ENCODE measurements around the gene PREP.

The PREP gene

GRCh38 chr6:105305521-105305920 lies 97.4 kb downstream of the PREP start:
- DNase-seq (ENCODE audit: low read depth) = no peak

DNA sequence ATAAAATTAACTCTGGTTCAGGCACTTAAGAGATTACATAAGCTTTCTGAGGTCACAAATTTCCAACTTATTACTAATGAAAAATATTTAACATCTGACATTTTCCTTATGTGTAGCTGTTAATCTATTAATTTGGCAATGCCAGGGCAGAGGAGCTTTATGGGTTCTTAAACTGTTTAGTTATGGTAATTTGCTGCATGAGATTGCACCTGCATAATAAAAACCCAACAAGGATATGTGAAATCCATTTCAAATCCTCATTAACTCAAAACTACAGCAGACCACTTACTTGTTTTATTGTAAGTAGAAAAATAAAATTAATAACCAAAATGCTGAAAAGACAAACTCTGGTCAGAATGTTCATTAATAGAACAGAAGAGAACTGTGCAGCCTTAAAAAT lies 98.1 kb downstream of the PREP start:
- no peak for DNase-seq (ENCODE audit: low read depth)

DNA sequence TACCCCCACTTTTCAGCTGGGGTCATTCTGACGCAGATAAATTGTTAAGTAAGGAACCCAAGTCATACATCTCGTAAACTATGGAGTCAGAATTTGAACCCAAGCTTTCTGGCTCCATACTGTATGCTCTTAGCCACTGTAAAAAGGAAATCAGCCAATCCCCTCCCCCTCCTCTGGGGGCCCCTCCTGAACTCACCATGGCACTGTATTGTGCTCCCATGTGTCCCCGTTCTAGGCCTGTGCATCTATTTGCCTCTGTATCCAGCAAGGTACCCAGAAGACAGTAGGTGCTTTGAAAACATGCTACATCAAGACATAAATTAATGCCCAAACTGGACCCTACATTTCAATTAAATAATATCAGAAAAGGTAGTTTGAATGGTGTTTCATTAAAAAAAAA lies 98.5 kb downstream of the PREP start:
- DNase-seq (ENCODE audit: low read depth) = no peak

DNA sequence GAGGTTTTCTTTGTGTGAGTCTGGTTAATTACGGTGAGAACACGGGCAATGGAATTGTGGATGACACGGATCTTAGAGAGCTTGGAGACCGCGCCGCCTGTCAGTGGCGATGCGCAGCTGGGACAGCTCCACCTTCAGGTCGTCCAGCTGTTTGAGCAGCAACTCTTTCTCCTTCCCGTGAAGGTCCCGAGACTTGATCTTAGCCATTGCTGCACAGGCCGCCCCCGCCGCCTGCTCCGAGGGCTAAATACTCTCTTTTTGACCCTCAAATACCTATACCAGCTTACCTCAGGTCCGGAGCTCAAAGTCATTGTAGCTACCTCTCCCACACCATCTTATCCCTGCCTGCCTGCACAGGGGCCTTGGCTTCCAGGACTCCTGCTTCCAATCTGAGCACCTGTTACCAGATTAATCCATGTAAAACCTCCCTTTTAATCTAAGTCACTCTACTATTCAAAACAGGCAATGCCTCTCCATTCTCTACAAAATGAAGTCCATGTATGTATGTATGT lies 100.2 kb downstream of the PREP start:
- DNase-seq (ENCODE audit: low read depth) = no peak

GRCh38 chr6:105301756-105302616 lies 100.9 kb downstream of the PREP start:
- DNase-seq (ENCODE audit: low read depth) = no peak

- no peak for DNase-seq (ENCODE audit: low read depth)
Observed at GRCh38 chr6:105301072-105301503, 101.8 kb downstream of the PREP start.

GRCh38 chr6:105300090-105300489 lies 102.8 kb downstream of the PREP start:
- DNase-seq (ENCODE audit: low read depth) = no peak

- DNase-seq (ENCODE audit: low read depth) = no peak
Observed at GRCh38 chr6:105294129-105294528, 108.8 kb downstream of the PREP start.

DNA sequence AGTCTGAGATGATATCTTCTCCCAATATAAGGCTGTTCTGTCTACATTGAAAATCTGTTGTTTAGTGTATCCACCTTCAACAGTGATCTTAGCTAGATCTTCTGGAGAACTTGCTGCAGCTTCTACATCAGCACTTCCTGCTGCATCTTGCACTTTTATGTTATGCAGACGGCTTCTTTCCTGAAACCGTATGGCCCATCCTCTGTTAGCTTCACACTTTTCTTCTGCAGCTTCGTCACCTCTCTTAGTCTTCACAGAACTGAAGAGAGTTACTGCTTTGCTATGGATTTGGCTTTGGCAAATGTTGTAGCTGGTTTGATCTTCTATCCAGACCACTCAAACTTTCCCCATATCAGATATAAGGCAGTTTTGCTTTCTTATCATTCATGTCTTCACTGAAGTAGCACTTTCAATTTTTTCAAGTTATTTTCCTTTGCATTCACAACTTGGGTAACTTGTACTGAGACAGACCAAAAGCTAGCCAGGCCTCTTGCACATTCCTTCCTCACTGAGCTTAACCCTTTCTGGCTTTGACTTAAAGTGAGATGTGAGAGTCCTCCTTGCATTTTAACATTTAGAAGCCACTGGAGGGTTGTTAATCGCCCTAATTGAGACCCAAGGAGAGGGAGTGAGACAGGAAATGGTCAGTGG lies 110.1 kb downstream of the PREP start:
- DNase-seq (ENCODE audit: low read depth) = no peak

GRCh38 chr6:105291525-105291924 lies 111.4 kb downstream of the PREP start:
- DNase-seq (ENCODE audit: low read depth) = no peak

DNA sequence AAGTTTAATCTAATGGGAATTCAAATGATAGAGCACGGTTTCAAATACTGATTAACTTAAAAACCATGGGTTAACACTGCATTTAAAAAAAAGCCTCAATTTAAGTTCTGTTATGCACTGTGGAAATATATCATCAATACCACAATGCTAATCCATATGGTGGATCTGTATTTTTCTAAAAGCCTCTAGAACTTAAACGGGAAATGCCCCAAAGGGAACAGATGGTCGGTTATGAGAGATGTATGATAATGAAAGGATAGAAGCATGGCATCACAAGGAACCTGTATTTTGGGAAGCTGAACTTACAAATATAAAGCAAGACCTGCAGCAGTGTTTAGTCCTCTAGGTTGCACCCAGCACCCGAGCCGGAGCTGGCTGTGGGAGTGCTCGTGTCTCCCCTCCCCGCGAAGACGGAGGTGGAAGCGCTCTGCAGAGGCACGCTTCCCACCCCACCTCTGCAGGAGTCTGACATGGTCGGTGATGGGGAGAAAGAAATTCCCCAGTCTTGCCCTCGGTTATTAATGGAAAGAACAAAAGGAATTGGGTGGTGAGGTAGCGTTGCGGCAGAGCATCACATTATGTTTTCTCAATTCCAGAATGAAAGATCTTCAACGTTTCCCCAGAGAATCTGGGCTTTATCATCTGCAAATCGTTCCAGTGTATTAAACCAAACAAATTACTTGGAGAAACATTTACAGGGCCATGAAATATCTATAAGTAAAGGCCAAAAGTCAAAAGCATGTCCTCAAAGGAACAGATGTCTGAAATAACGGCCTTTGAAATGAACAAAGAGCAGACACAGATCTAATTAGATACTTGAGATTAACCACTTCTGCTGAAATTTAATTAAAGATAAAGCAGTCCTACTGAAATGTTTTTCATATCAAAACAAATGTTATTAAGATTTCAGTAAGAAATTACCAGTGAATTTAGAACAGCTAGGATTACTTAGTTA lies 120.0 kb downstream of the PREP start:
- DNase-seq (ENCODE audit: low read depth) = no peak

- DNase-seq (ENCODE audit: low read depth) = no peak
Observed at GRCh38 chr6:105280033-105280432, 122.8 kb downstream of the PREP start.

GRCh38 chr6:105279463-105279862 lies 123.4 kb downstream of the PREP start:
- DNase-seq (ENCODE audit: low read depth) = no peak

DNA sequence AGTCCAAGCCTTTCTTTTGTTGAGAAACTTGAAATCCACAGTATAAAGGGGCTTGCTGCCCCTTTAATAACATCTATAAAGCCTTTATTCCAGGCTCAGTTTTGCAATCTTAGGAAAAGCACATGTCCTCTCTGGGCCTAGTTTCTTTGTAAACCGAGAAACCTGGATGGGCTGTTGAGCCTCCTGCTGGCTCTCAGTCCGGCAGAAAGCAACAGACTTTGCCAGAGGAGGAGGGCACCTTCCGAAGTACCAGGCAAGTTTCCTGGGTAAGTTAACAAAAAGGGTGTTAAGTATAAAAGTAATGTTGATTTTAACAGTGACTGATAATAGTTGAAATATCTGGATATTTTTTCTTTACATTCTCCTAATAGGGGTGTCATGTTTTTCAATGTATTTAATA lies 124.1 kb downstream of the PREP start:
- no peak for DNase-seq (ENCODE audit: low read depth)

DNA sequence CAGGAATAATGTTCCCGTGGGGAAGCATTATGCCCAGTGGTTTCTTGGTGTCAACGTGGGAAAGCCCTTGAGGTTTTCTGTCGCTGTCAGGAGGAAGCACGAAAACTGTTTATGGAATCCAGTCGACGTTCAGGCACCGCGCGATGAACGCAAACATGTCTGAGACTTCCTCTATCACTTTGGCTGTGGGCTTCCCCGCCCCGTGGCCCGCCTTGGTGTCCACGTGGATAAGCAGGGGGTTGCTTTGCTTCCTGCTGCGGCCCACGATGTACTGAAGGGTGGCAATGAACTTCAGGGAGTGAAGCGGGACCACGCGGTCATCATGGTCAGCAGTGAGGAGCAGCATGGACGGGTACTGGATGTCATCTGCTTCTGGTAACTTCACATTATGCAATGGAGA lies 124.8 kb downstream of the PREP start:
- no peak for DNase-seq (ENCODE audit: low read depth)

GRCh38 chr6:105276374-105276773 lies 126.5 kb downstream of the PREP start:
- no peak for DNase-seq (ENCODE audit: low read depth)

DNA sequence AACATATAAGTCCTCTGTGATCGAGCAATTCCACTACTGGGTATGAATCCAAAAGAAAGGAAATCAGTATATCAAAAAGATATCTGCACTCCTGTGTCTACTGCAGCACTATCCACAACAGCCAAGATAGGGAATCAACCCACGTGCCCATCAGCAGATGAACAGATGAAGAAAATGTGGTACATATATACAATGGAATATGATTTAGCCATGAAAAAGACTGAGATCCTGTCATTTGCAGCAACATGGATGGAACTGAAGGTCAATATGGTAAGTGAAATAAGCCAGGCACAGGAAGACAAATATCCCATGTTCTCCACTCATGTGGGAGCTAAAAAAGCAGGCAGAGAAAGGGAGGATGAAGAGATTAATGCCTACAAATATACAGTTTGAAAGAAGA lies 127.3 kb downstream of the PREP start:
- no peak for DNase-seq (ENCODE audit: low read depth)

GRCh38 chr6:105274678-105275077 lies 128.2 kb downstream of the PREP start:
- DNase-seq (ENCODE audit: low read depth) = no peak

DNA sequence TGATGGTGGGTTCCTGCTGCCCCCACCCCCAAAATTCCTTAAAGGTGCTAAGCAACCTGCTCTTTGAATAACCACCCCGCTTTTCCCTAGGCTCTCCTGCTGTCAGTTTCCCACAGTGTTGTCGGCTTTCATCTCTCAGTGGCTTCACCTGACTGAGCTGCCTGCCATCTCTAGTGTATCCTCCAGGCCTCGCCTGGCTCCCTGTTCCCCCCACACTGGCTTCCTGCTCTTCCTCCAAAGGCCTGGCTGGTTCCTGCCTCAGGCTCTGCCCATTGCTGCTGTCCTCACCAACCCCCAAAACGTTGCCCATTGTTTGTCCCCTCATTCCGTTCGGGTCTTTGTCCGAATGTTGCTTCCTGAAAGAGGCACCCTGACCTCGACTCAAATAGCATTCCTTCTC lies 129.3 kb downstream of the PREP start:
- no peak for DNase-seq (ENCODE audit: low read depth)

- DNase-seq (ENCODE audit: low read depth) = no peak
Observed at GRCh38 chr6:105272786-105273185, 130.1 kb downstream of the PREP start.

- peak; percentile 36 for DNase-seq (ENCODE audit: low read depth)
Observed at GRCh38 chr6:105270511-105270910, 132.4 kb downstream of the PREP start.

- DNase-seq (ENCODE audit: low read depth) = no peak
Observed at GRCh38 chr6:105269390-105269789, 133.5 kb downstream of the PREP start.
